Right lobe of liver (tissue), 4 donors: Measurements from ENCODE around the gene HYI.

Source experiments
- CTCF ChIP-seq, 4 donors: fragments of 200-600 bp in 3 of 4; fragments of 450-650 bp in 1 of 4; IDR thresholded peaks; one replicate each; pipeline versions ENCODE4 v1.5.1 to v1.8.0; 2016 to 2022; ENCODE audit warnings: antibody characterized with exemption in 4 of 4, mild to moderate bottlenecking in 2 of 4
- POLR2A ChIP-seq: fragments of 450-650 bp; IDR thresholded peaks from one replicate; pipeline ENCODE4 v1.6.1; 2017; ENCODE audit warnings: antibody characterized with exemption, mild to moderate bottlenecking
- donor health status: DM: no; HTN: no; CAD: no.
- donor health status: DM: no; HTN: no; CAD: no.
- donor health status: DM: no; HTN: yes; CAD: no.

- TF ChIP-seq POLR2A, result no peak
- no peak for TF ChIP-seq CTCF (IDR thresholded peaks at IDR 0.05)
Observed at GRCh38 chr1:43442756-43443155, 11.0 kb downstream of the HYI start.
